GM19035 (cell line): ENCODE data around the gene PLCB3.

Source experiments
- ATAC-seq: cut with Tn5 transposase; IDR thresholded peaks from one replicate; pipeline ENCODE4 v1.9.1; 2021; ENCODE audit not compliant: unreplicated experiment

Gene PLCB3

DNA sequence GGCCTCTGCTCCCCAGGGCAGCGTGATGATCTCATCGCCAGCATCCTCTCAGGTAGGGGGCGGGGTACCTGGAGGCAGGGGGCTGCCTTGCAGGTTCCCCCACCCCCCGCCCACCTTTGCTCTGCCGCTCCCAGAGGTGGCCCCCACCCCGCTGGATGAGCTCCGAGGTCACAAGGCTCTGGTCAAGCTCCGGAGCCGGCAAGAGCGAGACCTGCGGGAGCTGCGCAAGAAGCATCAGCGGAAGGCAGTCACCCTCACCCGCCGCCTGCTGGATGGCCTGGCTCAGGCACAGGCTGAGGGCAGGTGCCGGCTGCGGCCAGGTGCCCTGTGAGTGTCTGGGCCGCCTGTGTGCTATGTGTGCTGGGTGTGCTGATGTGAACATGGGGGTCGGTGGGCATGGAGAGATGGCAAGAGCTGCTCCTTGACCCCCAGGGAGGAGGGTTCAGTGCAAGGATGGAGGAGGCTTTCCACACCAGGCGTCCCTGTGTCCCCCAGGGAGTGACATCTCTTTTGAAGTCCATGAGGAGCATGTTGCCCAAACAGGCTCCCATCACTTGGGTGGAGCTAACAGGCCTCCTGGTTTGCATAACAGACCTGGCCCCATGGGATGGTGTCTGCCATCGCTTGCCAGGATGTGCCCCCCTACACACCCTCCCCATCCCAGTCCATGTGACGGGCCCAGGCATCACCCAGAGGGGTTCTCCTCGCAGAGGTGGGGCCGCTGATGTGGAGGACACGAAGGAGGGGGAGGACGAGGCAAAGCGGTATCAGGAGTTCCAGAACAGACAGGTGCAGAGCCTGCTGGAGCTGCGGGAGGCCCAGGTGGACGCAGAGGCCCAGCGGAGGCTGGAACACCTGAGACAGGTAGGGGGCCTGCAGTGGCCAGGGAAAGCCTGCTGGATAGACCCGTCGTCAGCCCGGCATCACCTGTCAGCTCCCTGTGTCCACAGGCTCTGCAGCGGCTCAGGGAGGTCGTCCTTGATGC is 14.1 kb downstream of the PLCB3 start:
- ATAC-seq, result no peak

- no peak for ATAC-seq
Observed at GRCh38 chr11:64266339-64266738, 15.0 kb downstream of the PLCB3 start.

DNA sequence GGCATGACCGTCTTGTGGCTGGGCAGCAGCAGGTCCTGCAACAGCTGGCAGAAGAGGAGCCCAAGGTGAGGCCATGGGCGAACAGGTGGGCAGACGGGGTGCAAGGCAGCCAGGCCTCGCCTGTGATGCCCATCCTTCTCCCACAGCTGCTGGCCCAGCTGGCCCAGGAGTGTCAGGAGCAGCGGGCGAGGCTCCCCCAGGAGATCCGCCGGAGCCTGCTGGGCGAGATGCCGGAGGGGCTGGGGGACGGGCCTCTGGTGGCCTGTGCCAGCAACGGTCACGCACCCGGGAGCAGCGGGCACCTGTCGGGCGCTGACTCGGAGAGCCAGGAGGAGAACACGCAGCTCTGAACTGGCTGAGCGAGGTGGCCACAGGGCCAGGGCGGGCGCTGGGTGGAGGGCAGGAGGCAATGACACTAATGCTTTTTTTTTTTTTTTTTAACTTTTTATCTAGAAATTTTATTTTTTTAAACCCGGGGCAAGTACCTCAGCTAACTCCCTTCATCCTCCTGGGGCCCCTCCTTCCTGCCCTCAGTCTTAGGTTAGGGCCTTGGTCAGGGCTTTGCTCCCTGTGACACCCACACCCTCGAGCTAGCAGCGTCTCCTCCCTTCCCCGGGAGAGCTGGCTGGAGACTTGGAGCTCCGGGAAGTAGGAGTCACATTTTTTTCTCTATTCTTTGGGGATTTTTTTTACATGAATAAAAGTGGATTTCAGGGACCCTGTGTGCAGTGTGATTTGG is 16.0 kb downstream of the PLCB3 start:
- ATAC-seq, result no peak

GRCh38 chr11:64268025-64268892 is 16.9 kb downstream of the PLCB3 start:
- no peak for ATAC-seq

DNA sequence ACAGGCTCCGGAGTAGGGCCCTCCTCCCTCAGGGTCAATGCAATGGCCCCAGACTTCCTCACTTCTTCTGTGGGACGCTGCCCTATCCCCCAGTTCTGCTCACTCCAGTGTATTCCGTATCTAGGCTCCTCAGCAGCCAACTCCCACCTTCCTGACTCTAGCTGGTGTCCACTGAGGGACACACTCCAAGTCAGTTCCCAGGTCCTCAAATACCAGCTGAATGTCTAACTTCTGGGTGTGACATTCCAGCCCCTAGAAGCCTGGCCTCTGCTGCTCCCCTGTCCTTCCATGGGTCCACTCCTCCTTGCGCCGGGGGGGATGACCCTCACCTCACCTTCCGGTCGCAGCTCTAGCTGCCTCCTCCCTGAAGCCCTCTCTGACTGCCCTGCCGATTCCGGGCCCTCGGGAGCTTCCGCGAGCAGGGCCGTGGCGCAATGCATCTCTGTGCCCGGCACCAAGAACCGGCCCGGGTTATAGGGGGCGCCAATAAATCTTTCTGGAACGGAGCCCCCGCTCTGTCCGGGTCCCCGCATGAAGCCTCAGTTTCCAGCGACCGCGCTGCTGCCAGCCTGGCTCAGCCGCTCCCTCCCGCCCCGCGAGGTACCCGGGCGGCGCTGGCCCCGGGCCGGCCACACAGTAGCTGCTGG is 17.7 kb downstream of the PLCB3 start:
- peak; percentile 21 for ATAC-seq

- peak; percentile 70 for ATAC-seq
Observed at GRCh38 chr11:64269540-64270220, 18.4 kb downstream of the PLCB3 start.

DNA sequence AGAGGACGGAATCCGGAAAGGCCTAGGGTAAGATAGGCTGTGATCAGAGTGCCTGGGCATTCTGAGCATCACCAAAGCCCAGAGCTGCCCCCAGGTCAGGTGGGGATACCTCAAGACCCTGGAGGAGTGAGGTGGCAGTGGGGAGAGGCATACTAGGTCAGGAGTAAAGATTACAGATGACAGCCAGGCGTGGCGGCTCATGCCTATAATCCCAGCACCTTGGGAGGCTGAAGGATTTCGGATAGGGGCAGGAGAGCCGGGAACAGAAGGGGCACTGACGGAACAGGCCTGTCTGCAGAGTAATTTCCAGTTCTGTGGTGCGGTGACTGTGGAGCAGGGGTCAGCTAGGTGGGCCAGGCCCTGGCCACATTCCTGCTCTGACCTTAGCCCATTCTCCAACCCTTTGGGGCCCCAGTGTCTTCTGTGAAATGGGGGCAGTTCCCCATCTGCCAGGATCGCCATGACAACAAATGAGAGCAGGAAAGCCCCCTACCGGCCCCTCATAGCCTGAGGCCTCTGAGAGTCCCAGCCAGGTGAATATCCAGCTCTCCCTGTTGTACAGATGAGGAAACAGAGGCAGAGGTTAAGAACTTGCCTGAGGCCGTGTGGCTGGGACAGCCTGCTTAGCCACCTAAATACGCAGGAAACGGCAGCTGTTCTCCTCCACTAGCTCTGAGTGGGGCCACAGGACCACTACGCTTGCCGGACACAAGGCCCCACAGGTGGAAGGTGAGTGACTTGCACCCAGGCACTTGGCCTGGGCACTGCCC is 23.9 kb downstream of the PLCB3 start:
- no peak for ATAC-seq

DNA sequence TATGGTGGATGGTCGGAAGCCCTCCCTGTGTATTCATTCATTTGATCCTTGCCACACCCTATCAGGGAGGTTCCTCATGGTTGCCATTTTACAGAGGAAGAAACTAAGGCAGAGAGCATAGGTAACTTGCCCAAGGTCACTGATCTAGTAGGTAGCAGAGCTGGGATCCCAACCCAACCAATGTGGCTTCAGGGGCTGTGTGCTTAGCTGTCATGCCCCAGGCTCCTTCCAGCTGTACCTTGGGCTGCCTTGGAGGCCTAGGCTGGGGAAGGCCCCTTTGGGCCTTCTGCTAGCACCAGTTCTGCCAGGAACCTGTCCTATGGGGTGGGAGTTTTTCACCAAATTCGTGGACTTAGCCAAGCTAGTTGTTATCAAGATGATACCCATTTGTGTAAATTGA is 24.5 kb downstream of the PLCB3 start:
- no peak for ATAC-seq

- ATAC-seq, result no peak
Observed at GRCh38 chr11:64276653-64277431, 25.5 kb downstream of the PLCB3 start.

DNA sequence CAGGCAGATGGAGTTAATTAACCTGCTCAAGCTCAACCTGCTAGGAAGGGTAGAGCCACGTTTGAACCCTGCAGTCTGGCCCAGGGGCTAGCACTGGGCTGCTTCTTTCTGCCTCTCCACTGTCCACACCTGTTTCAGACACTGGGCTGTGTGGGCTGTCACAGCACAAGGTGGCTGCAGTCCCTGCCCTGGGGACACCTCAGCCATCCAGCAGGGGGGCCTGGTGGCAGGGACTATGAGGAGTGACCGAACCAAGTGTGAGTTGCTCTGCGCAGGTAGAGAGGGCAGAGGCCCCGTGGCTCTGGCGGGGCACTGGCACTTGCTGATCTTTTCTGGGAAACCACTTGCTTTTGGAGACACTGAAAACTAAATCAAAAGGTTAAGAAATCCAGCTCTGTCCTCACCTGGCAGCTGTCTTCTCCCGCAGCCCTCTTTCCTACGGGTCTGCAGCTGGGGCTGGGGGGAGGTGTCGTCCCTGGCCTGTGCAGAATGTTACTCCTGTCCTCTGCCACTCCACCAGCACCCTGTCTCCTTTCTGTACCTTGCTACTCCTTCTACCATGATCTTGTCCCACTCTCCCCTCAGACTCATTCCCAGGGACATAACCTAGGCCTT is 27.4 kb downstream of the PLCB3 start:
- ATAC-seq, result no peak

DNA sequence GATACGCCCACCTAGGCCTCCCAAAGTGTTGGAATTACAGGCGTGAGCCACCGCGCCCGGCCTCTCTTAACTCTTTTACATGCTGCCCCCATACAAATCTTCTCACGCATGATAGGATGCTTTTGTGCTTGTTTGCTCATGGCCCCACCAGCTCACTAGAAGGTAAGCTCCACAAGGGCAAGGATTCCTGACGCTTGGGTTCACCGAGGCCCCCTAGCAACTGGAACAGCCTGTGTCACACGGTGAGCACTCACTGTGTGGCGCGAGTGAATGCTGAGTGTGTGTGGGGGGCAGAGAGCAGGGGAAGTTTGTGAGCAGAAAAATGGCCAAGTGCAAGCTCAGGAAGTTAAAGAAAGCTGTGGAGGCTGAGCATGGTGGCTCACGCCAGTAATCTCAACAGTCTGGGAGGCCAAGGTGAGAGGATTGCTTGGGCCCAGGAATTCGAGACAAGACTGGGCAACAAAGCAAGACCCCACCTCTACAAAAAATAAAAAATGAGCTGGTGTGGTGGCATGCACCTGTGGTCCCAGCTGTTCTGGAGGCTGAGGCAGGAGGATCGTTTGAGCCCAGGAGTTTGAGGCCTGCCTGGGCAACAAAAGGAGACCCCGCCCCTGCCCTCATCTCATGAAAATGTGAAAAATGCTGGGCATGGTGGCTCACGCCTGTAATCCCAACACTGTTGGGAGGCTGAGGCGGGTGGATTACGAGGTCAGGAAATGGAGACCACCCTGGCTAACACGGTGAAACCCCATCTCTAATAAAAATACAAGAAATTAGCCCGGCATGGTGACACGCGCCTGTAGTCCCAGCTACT is 30.8 kb downstream of the PLCB3 start:
- no peak for ATAC-seq

DNA sequence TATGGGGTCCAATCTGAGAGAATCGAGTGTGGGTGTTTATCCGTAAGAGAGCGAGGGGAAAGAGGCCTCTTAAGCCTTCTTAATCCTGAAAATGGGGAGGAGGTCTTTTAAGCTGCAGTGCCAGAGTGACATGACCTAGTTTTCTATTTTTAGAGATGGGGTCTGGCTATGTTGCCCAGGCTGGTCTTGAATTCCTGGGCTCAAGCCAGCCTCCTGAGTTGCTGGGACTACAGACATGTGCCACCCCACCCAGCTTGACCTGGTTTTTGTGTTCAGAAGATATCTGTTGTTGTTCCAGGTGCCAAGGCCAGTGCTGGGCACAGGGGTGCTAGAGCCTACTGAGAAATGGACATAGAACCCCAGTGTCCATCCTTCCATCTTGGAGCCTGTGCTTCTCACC is 31.8 kb downstream of the PLCB3 start:
- ATAC-seq, result no peak

- peak; percentile 69 for ATAC-seq
Observed at GRCh38 chr11:64284048-64284961, 33.0 kb downstream of the PLCB3 start, which contains the start of gene BAD. TSS of gene BAD (minus strand) at chr11:64284665. CDS start at chr11:64284368, 297 bp downstream.

DNA sequence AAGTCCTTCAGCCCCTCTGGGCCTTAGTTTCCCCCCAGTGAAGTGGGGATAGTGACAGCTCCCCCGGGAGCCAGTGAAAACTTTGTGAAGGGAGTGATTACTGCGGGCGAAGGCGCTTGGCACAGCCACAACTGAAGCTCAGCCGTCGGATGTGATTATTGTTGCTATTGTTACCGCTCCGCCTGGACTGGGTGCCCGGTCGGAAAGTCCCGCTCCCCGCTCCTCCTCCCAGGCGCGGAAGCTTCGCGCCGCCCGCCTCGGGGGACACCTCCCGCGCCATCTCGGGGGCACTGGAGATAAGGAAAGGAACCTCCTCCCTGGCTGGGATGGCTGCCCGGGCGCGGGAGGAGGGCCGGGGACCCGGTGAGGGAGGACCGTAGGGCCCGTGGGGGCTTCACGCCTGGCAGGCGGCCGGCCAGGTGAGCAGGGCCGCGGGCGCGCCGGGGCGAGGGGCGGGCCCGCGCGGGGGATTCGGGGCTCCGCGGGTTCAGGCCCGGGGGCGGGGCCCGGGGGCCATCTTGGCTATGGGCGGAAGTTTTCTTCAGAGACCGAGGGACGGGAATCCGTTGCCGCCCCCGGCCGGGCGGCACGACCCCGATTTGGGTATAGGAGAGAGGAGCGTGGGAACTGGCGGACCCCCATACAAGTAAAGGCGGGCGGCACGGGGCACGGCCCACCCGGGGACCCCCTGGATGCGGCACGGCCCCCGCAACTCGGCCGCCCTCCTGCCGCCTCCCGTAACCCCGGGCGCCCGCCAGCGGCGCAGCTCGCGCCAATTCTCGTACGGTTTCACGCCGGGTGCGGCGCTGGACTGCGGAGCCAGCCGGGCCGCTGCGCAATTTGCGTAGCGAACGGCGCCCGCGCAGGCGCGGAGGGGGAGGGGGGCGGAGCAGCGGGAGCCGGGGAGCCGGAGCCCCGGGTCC is 33.9 kb downstream of the PLCB3 start, which contains the start of gene GPR137:
TSS of gene GPR137 (plus strand) at position 887 of the 923 bp plus-strand sequence. CDS start 677 bp downstream, outside the sequence.
- ATAC-seq, result peak; percentile 59
